HCT116 (cell line): ENCODE results near the gene IL1R2. TPM values are rescaled to one million over a fixed set of nuclear protein-coding genes. Genes with fewer than 3 reads are reported as not detected.

Source experiments
- ATAC-seq: fragments of 200-7000 bp; cut with Tn5 transposase; 2 replicates; pipeline ENCODE4 v1.9.1; 2020; ENCODE audit warnings: mild to moderate bottlenecking, moderate library complexity
- BruUV-seq: library from RNA; stranded (reverse); fragments of 400-500 nt; replicated peaks from 2 replicates; lab custom pipeline; 2021; lab: Mats Ljungman, UMichigan
- CTCF ChIA-PET: fragments of 300-600 bp; sonication (Branson Sonifier 250); formaldehyde crosslinking; loops from one replicate; lab custom pipeline; 2021; ENCODE audit warnings: antibody characterized with exemption; lab: Charles Lee
- POLR2A ChIA-PET: fragments of 300-600, 350-600 bp; sonication (Branson Sonifier 250); formaldehyde crosslinking; loops from one replicate; lab custom pipeline; 2021; ENCODE audit warnings: antibody characterized with exemption; lab: Charles Lee
- RAD21 ChIA-PET, 2 experiments: fragments of 300-600 bp; sonication (Branson Sonifier 250); formaldehyde crosslinking; loops; one replicate each; lab custom pipeline; 2023; ENCODE audit warnings: low total read pairs in 2 of 2; ENCODE audit not compliant: uncharacterized antibody in 2 of 2, unreplicated experiment in 2 of 2, low non-redundant PET in 1 of 2; lab: Charles Lee
- DNase-seq: peaks from one replicate; pipeline ENCODE4 v3.0.0-alpha.2; 2010; ENCODE audit warnings: low read depth, low spot score
- H2AFZ ChIP-seq: fragments of 200-600 bp; shearing (Covaris generic), sonication (generic); 2 replicates; pipeline ENCODE4 v1.6.1; 2017; ENCODE audit warnings: low read depth, mixed run types, mixed read lengths, antibody characterized with exemption, low read length; ENCODE audit not compliant: poor library complexity, severe bottlenecking
- H3K27ac ChIP-seq: 2 replicates; pipeline ENCODE4 v1.5.1; 2012; ENCODE audit warnings: low read depth, low read length
- H3K27me3 ChIP-seq: fragments of 200-600 bp; sonication (generic); 2 replicates; pipeline ENCODE4 v1.6.1; 2016; ENCODE audit warnings: mixed run types, low read length, mixed read lengths; ENCODE audit not compliant: insufficient read depth
- H3K36me3 ChIP-seq, 2 experiments: fragments of 200-500 bp in 1 of 2; fragments of 200-600 bp in 1 of 2; sonication (Bioruptor generic) in 1 of 2; sonication (generic) in 1 of 2; 2 replicates each; pipeline versions ENCODE4 v1.5.1 to v1.6.1; 2014 to 2016; ENCODE audit warnings: low read length in 2 of 2, inconsistent platforms in 1 of 2, mixed read lengths in 1 of 2, mixed run types in 1 of 2; ENCODE audit not compliant: insufficient read depth in 2 of 2, control insufficient read depth in 1 of 2
- H3K4me1 ChIP-seq, 2 experiments: fragments of 200-600 bp in 1 of 2; sonication (generic) in 1 of 2; 2 replicates each; pipeline versions ENCODE4 v1.5.1 to v1.6.1; 2012 to 2017; ENCODE audit warnings: low read length in 2 of 2, inconsistent platforms in 1 of 2, mild to moderate bottlenecking in 1 of 2, mixed read lengths in 1 of 2, mixed run types in 1 of 2, moderate library complexity in 1 of 2; ENCODE audit not compliant: insufficient read depth in 2 of 2, control insufficient read depth in 1 of 2
- H3K4me2 ChIP-seq: fragments of 200-600 bp; sonication (generic); 2 replicates; pipeline ENCODE4 v1.6.1; 2017; ENCODE audit warnings: mixed run types, low read length, mixed read lengths
- H3K4me3 ChIP-seq, 2 experiments: fragments of 200-600 bp in 1 of 2; sonication (generic) in 1 of 2; replicated peaks in 1 of 2; 2 replicates each; pipeline ENCODE4 v1.5.1; 2011 to 2016; ENCODE audit warnings: low read length in 2 of 2, control low read depth in 1 of 2, low read depth in 1 of 2, mild to moderate bottlenecking in 1 of 2, mixed read lengths in 1 of 2, mixed run types in 1 of 2
- H3K79me2 ChIP-seq: fragments of 200-600 bp; sonication (generic); 2 replicates; pipeline ENCODE4 v1.6.1; 2017; ENCODE audit warnings: mild to moderate bottlenecking, mixed run types, low read length, moderate library complexity, mixed read lengths; ENCODE audit not compliant: insufficient read depth
- H3K9ac ChIP-seq: fragments of 200-600 bp; sonication (generic); 2 replicates; pipeline ENCODE4 v1.6.1; 2016; ENCODE audit warnings: low read length, mixed read lengths
- H3K9me2 ChIP-seq: fragments of 200-600 bp; sonication (generic), shearing (Covaris generic); 2 replicates; pipeline ENCODE4 v1.6.1; 2017; ENCODE audit warnings: mixed run types, mild to moderate bottlenecking, moderate library complexity; ENCODE audit not compliant: insufficient read depth
- H3K9me3 ChIP-seq, 2 experiments: fragments of 200-500 bp in 1 of 2; fragments of 200-600 bp in 1 of 2; sonication (Bioruptor generic) in 1 of 2; sonication (generic) in 1 of 2; 2 replicates each; pipeline ENCODE4 v1.6.1; 2014 to 2017; ENCODE audit warnings: low read length in 2 of 2, mixed read lengths in 2 of 2, inconsistent platforms in 1 of 2, low read depth in 1 of 2, mild to moderate bottlenecking in 1 of 2, mixed run types in 1 of 2, moderate library complexity in 1 of 2; ENCODE audit not compliant: control insufficient read depth in 1 of 2, insufficient read depth in 1 of 2
- H4K20me1 ChIP-seq: fragments of 200-600 bp; sonication (generic), shearing (Covaris generic); 2 replicates; pipeline ENCODE4 v1.6.1; 2017; ENCODE audit warnings: mixed run types, mild to moderate bottlenecking, moderate library complexity; ENCODE audit not compliant: insufficient read depth
- CEBPB ChIP-seq: IDR thresholded peaks from 2 replicates; pipeline ENCODE4 v1.6.1; 2012; ENCODE audit warnings: low read depth
- ELF1 ChIP-seq: IDR thresholded peaks from 2 replicates; pipeline ENCODE4 v1.6.1; 2012; ENCODE audit warnings: low read depth, borderline replicate concordance
- EZH2 ChIP-seq: fragments of 200-600 bp; sonication (generic); IDR thresholded peaks from 2 replicates; pipeline ENCODE4 v1.6.1; 2017; ENCODE audit warnings: antibody characterized with exemption, mixed run types
- EZH2phosphoT487 ChIP-seq: fragments of 200-600 bp; IDR thresholded peaks from 2 replicates; pipeline ENCODE4 v1.6.1; 2018; ENCODE audit warnings: antibody characterized with exemption, borderline replicate concordance
- SIN3A ChIP-seq: IDR thresholded peaks from 2 replicates; pipeline ENCODE4 v1.6.1; 2012; ENCODE audit warnings: low read depth
- YY1 ChIP-seq: IDR thresholded peaks from 2 replicates; pipeline ENCODE4 v1.6.1; 2011; ENCODE audit warnings: low read length, low read depth, moderate library complexity, mild to moderate bottlenecking; ENCODE audit not compliant: insufficient replicate concordance; ENCODE audit errors: extremely low read depth
- ZNF274 ChIP-seq: fragments of 200-500 bp; sonication (Bioruptor generic); IDR thresholded peaks from 2 replicates; pipeline ENCODE4 v1.6.1; 2014; ENCODE audit warnings: mild to moderate bottlenecking, low read depth, low read length, inconsistent platforms
- intact Hi-C: fragments of 100-400 bp; cut with micrococcal nuclease; formaldehyde crosslinking; loops from 2 replicates; pipeline ENCODE4 v1.10.0; 2022
- total RNA-seq: library from RNA; stranded (reverse); gene quantifications from one replicate; pipeline ENCODE4 v1.2.1, GENCODE V29; 2021; ENCODE audit not compliant: unreplicated experiment
- TF ChIP-seq, protein P1 (sequence below): IDR thresholded peaks from 2 replicates; pipeline ENCODE4 v1.6.1; 2012
- TF ChIP-seq, protein P2 (sequence below), 3 experiments: fragments of 200-600 bp in 1 of 3; sonication (generic) in 1 of 3; IDR thresholded peaks in 2 of 3; conservative IDR thresholded peaks in 1 of 3; 2 replicates each; pipeline ENCODE4 v1.5.1; 2012 to 2017; ENCODE audit warnings: low read depth in 2 of 3, low read length in 2 of 3, antibody characterized with exemption in 1 of 3, borderline replicate concordance in 1 of 3, control low read depth in 1 of 3, mild to moderate bottlenecking in 1 of 3, mixed read lengths in 1 of 3, mixed run types in 1 of 3, moderate library complexity in 1 of 3; ENCODE audit not compliant: insufficient read depth in 1 of 3

Gene IL1R2
- total RNA-seq, 1 experiment from 2014 or later: 0.52 TPM

GRCh38 chr2:101962309-101962708, 29.5 kb upstream of the IL1R2 start:
- TF ChIP-seq SIN3A (no peak), YY1 (no peak), CEBPB (no peak), ELF1 (no peak), EZH2 (no peak), EZH2phosphoT487 (no peak), ZNF274 (no peak)
- TF ChIP-seq, protein P1, sequence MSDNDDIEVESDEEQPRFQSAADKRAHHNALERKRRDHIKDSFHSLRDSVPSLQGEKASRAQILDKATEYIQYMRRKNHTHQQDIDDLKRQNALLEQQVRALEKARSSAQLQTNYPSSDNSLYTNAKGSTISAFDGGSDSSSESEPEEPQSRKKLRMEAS: no peak
- TF ChIP-seq, protein P2, sequence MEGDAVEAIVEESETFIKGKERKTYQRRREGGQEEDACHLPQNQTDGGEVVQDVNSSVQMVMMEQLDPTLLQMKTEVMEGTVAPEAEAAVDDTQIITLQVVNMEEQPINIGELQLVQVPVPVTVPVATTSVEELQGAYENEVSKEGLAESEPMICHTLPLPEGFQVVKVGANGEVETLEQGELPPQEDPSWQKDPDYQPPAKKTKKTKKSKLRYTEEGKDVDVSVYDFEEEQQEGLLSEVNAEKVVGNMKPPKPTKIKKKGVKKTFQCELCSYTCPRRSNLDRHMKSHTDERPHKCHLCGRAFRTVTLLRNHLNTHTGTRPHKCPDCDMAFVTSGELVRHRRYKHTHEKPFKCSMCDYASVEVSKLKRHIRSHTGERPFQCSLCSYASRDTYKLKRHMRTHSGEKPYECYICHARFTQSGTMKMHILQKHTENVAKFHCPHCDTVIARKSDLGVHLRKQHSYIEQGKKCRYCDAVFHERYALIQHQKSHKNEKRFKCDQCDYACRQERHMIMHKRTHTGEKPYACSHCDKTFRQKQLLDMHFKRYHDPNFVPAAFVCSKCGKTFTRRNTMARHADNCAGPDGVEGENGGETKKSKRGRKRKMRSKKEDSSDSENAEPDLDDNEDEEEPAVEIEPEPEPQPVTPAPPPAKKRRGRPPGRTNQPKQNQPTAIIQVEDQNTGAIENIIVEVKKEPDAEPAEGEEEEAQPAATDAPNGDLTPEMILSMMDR (IDR thresholded peaks at IDR 0.05 in 2 of 3, conservative IDR thresholded peaks at IDR 0.05 in 1 of 3; ENCODE audit: borderline replicate concordance in 1 of 3, insufficient read depth in 1 of 3, low read depth in 2 of 3, low read length in 2 of 3): no peak
- no TSS peak for BruUV-seq
- no peak for DNase-seq
- no peaks in the 10 kb centered on the region for H4K20me1 ChIP-seq
- H3K27me3 ChIP-seq: no peaks in the 10 kb centered on the region; the same call in 1 of the 2 replicates
- intact Hi-C loops: no loop called here
- ChIA-PET CTCF (no interaction called here), POLR2A (no interaction called here), RAD21 (no interaction called here)
- H3K4me3 ChIP-seq: no peak overlapping the region
- H3K9ac ChIP-seq: no peak overlapping the region
- no peaks in the 10 kb centered on the region for H3K9me3 ChIP-seq
- no peak overlapping the region for H2AFZ ChIP-seq
- no peak overlapping the region for H3K27ac ChIP-seq
- H3K9me2 ChIP-seq: no peaks in the 10 kb centered on the region
- no peaks in the 10 kb centered on the region for H3K4me1 ChIP-seq
- no peaks in the 10 kb centered on the region for H3K79me2 ChIP-seq
- no peaks in the 10 kb centered on the region for H3K36me3 ChIP-seq
- H3K4me2 ChIP-seq: no peak overlapping the region
- ATAC-seq: no peak
